ENCODE measurements around the gene CDH4. TPM values are rescaled to one million over a fixed set of nuclear protein-coding genes. Genes with fewer than 3 reads are reported as not detected.

The CDH4 gene
- total and polyA plus RNA-seq, 2 of the 8 experiments (the other 6 are each of a cell fraction or from before 2014, with no cell fraction given) = 4.3 to 7.9 TPM

DNA sequence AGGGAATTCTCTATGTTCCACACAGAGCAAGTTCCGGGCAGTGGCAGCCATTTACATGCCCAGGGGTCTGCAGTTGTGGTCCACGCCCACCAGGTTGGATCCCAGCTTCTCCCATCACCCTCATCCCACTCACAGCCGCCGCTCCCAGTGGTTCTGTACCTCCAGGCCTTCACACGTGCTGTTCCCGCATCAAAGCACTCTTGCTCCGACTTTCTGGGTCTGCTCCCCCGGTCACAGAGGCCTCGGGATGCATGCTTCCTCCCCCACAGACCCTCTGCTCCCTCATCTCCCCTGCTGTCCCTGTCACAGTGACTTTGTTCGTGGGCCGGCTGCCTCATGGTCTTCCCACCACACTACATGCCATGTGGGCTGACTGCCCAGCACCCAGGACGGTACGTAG lies 481.2 kb downstream of the CDH4 start:
- H2BK12ac ChIP-seq (ENCODE audit: low read depth, low read length) = 0 out of 2 replicates have a peak overlapping the region, but pooled peaks have one; percentile 39
- no peak overlapping the region for H2BK15ac ChIP-seq (ENCODE audit: low read length)
- no peak overlapping the region for H3K56ac ChIP-seq (replicated peaks; ENCODE audit: insufficient read length, low read depth, low read length)
- DNase-seq (ENCODE audit: low read depth in 1 of 2, low spot score in 2 of 2) (no peak), FAIRE-seq (no peak)
- H3K27ac ChIP-seq (ENCODE audit: low read depth, low read length) = no peak overlapping the region
- no peak overlapping the region for H3K4ac ChIP-seq (replicated peaks; ENCODE audit: insufficient read length, low read depth, low read length)
- TF ChIP-seq TBP (IDR thresholded peaks at IDR 0.05; ENCODE audit: low read depth, low read length) (no peak), EP300 (IDR thresholded peaks at IDR 0.05; ENCODE audit: borderline replicate concordance in 1 of 2, low read depth in 2 of 2, low read length in 2 of 2) (no peak)
- H2BK20ac ChIP-seq (ENCODE audit: low read length) = no peak overlapping the region
- POLR2A ChIA-PET (ENCODE audit: partially characterized antibody) = no interaction called here
- no peak overlapping the region for H3K4me2 ChIP-seq (ENCODE audit: insufficient read depth in 1 of 2, low read depth in 2 of 2, low read length in 2 of 2)
- no peak overlapping the region for H2AK5ac ChIP-seq (ENCODE audit: low read depth, low read length)
- 0 out of 7 replicates have a peak, but pooled peaks cover 0 to 2% (median 0%) of the 10 kb centered on the region in 4 experiments for H3K4me1 ChIP-seq (replicated peaks in 1 of 4; ENCODE audit: control insufficient read depth in 3 of 4, insufficient read depth in 4 of 4, low read length in 3 of 4)
- peaks cover 0 to 3% (median 1%) of the 10 kb centered on the region in 4 experiments; a peak in 2 of 7 replicates for H3K27me3 ChIP-seq (replicated peaks in 1 of 4; ENCODE audit: control insufficient read depth in 3 of 4, extremely low read depth in 1 of 4, insufficient read depth in 3 of 4, low read length in 3 of 4)
- H3K9ac ChIP-seq (replicated peaks in 1 of 4; ENCODE audit: extremely low read depth in 1 of 4, low read depth in 3 of 4, low read length in 3 of 4) = no peak overlapping the region
- H3K23ac ChIP-seq (ENCODE audit: insufficient read length) = no peak overlapping the region
- H3K18ac ChIP-seq (ENCODE audit: extremely low read depth, low read length) = no peak overlapping the region
- H2BK120ac ChIP-seq (replicated peaks; ENCODE audit: low read depth, low read length) = no peak overlapping the region
- no peaks in the 10 kb centered on the region; the same call in 1 of the 2 replicates for H3K23me2 ChIP-seq (ENCODE audit: low read depth, low read length)
- H3K9me3 ChIP-seq (ENCODE audit: insufficient read depth in 2 of 2, low read depth in 1 of 2, low read length in 1 of 2) = no peaks in the 10 kb centered on the region
- H4K8ac ChIP-seq (ENCODE audit: extremely low read depth, insufficient read depth, low read length) = no peak overlapping the region
- no peak overlapping the region for H3K4me3 ChIP-seq (ENCODE audit: extremely low read depth in 1 of 4, insufficient read depth in 2 of 4, low read depth in 3 of 4, low read length in 4 of 4)
- H3K79me2 ChIP-seq (ENCODE audit: control insufficient read depth in 1 of 2, insufficient read depth in 2 of 2, low read length in 2 of 2) = no peaks in the 10 kb centered on the region
- H3K36me3 ChIP-seq (ENCODE audit: control insufficient read depth in 2 of 4, insufficient read depth in 4 of 4, low read length in 3 of 4) = no peaks in the 10 kb centered on the region
- H2BK5ac ChIP-seq (ENCODE audit: low read depth, low read length) = no peak overlapping the region
- H4K5ac ChIP-seq (ENCODE audit: insufficient read length, low read depth, low read length) = no peak overlapping the region
- H4K20me1 ChIP-seq (replicated peaks in 1 of 2; ENCODE audit: control insufficient read depth in 1 of 2, insufficient read depth in 2 of 2, low read length in 2 of 2) = no peaks in the 10 kb centered on the region
- CTCF ChIA-PET (ENCODE audit: partially characterized antibody) = interaction anchor here (1.3 kb wide), 1 partner anchor 14 kb away, joined by 3 read pairs; no protein-coding TSS in a partner anchor
- H3K14ac ChIP-seq (ENCODE audit: insufficient read length) = no peak overlapping the region
- H3K79me1 ChIP-seq (ENCODE audit: low read depth, low read length) = no peaks in the 10 kb centered on the region
- 82% methylated on average over 13 of the region's 13 CpGs; no CpG with 5 or more reads in 1 of the 2 experiments for WGBS, 2 experiments (ENCODE audit: extremely low coverage in 1 of 2, insufficient coverage in 1 of 2, insufficient read length in 1 of 2, insufficient replicate concordance in 2 of 2, low coverage in 1 of 2, low lambda C conversion rate in 2 of 2, missing lambda C conversion rate in 1 of 2)
- no peak overlapping the region for H2AFZ ChIP-seq (ENCODE audit: low read length)
- no peak overlapping the region for H4K91ac ChIP-seq (replicated peaks; ENCODE audit: insufficient read length, low read length)

All from H1 (cell line).